AG04450 (cell line): ENCODE results near the gene ZGPAT. TPM values are rescaled to one million over a fixed set of nuclear protein-coding genes. Genes with fewer than 3 reads are reported as not detected.

ENCODE experiments used
- CTCF ChIA-PET: fragments of 300-600, 350-600 bp; formaldehyde crosslinking; extraction: SDS; loops from one replicate; lab custom pipeline; 2022; ENCODE audit warnings: antibody characterized with exemption, inconsistent platforms; lab: Charles Lee
- POLR2A ChIA-PET: fragments of 350-600 bp; formaldehyde crosslinking; extraction: SDS; loops from one replicate; lab custom pipeline; 2021; ENCODE audit warnings: antibody characterized with exemption, inconsistent platforms; lab: Yijun Ruan, JAX
- DNase-seq: peaks from one replicate; pipeline ENCODE4 v3.0.0-alpha.2; 2011; ENCODE audit warnings: low read depth, low spot score
- H3K27ac ChIP-seq: one replicate; pipeline ENCODE4 v1.5.1; 2012; ENCODE audit warnings: low read depth, low read length, control low read depth
- H3K27me3 ChIP-seq: one replicate; pipeline ENCODE4 v1.6.0; 2012; ENCODE audit warnings: low read length; ENCODE audit not compliant: control insufficient read depth, insufficient read depth
- H3K4me3 ChIP-seq: 2 replicates; pipeline ENCODE4 v1.5.1; 2011; ENCODE audit warnings: mild to moderate bottlenecking, low read depth, low read length, control low read depth
- H3K9me3 ChIP-seq: 2 replicates; pipeline ENCODE4 v1.5.1; 2012; ENCODE audit warnings: low read length; ENCODE audit not compliant: control insufficient read depth, insufficient read depth
- polyA plus RNA-seq: library from polyadenylated mRNA; depleted of rRNA; stranded (reverse); fragments of >200 nt; gene quantifications from 2 replicates; pipeline ENCODE4 v1.2.3, GENCODE V29; 2011
- TF ChIP-seq, protein P1 (sequence below): IDR thresholded peaks from 2 replicates; pipeline ENCODE4 v1.5.1; 2011; ENCODE audit warnings: low read depth, low read length, control low read depth, inconsistent platforms

The ZGPAT gene
- polyA plus RNA-seq, 1 experiment = 8.7 TPM

GRCh38 chr20:63752411-63753101, 44.7 kb downstream of the ZGPAT start:
- no peak for DNase-seq
- Histone ChIP-seq H3K27ac (no peak overlapping the region), H3K27me3 (no peaks in the 10 kb centered on the region), H3K4me3 (no peak overlapping the region), H3K9me3 (peaks cover 5% of the 10 kb centered on the region; the same call in 1 of the 2 replicates)
- ChIA-PET CTCF (interaction anchor here (0.6 kb wide), 1 partner anchor 13 kb away, joined by 4 read pairs; no protein-coding TSS in a partner anchor), POLR2A (no interaction called here)
- TF ChIP-seq, protein P1, sequence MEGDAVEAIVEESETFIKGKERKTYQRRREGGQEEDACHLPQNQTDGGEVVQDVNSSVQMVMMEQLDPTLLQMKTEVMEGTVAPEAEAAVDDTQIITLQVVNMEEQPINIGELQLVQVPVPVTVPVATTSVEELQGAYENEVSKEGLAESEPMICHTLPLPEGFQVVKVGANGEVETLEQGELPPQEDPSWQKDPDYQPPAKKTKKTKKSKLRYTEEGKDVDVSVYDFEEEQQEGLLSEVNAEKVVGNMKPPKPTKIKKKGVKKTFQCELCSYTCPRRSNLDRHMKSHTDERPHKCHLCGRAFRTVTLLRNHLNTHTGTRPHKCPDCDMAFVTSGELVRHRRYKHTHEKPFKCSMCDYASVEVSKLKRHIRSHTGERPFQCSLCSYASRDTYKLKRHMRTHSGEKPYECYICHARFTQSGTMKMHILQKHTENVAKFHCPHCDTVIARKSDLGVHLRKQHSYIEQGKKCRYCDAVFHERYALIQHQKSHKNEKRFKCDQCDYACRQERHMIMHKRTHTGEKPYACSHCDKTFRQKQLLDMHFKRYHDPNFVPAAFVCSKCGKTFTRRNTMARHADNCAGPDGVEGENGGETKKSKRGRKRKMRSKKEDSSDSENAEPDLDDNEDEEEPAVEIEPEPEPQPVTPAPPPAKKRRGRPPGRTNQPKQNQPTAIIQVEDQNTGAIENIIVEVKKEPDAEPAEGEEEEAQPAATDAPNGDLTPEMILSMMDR = no peak

DNA sequence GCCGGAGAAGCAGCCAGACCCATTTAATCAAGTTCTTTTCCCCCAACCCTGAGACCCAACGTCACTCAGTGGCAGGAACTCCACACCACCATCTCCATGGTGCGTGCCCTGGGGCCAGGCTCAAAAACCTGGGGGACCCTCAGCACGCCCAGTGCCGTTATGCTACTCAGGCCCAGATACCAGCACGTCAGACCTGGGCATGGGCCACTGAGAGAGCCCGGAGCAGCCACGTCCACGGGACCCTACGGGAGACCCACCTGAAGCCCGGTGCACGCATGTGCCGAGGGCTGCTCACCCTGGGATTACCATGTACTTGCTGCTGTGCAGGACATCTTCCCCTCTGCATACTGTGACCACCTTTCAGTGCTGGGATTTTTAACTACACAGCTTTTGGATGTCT, 45.5 kb downstream of the ZGPAT start:
- ChIA-PET POLR2A (interaction anchor here (1.6 kb wide), 1 partner anchor 112 kb away, joined by 5 read pairs; the partner anchor contains the start of gene TPD52L2), CTCF (no interaction called here)
- DNase-seq = no peak
- no peaks in the 10 kb centered on the region for H3K27me3 ChIP-seq
- TF ChIP-seq, protein P1 = no peak
- no peak overlapping the region for H3K27ac ChIP-seq
- H3K4me3 ChIP-seq = no peak overlapping the region
- peaks cover 5% of the 10 kb centered on the region; the same call in 1 of the 2 replicates for H3K9me3 ChIP-seq

DNA sequence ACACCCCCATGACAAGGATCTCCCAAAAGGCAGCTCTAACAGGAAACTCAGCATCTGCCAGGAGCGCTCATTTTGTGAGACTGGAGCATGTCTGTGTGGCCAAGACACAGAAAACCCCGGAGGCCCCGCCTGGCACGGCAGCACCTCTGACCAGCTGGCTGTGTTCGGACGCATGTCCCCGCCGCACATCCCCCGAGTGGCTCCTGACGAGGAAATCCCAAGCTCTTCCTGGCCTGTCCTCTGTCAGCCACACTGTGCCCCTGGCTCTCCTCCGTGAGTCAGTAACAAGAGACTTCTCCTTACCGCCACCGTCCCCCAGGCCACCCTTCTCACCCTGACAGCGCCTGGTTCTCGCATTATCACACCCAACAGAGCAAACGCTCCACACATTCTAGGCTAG, 46.2 kb downstream of the ZGPAT start:
- Histone ChIP-seq H3K9me3 (peaks cover 5% of the 10 kb centered on the region; the same call in 1 of the 2 replicates), H3K4me3 (no peak overlapping the region), H3K27ac (no peak overlapping the region), H3K27me3 (no peaks in the 10 kb centered on the region)
- CTCF ChIA-PET = no interaction called here
- POLR2A ChIA-PET = interaction anchor here (1.6 kb wide), 1 partner anchor 111 kb away, joined by 5 read pairs; the partner anchor contains the start of gene TPD52L2
- DNase-seq = no peak
- TF ChIP-seq, protein P1 = no peak

GRCh38 chr20:63755933-63756647, 48.3 kb downstream of the ZGPAT start:
- no peak for DNase-seq

More at GRCh38 chr20:63755933-63756647, 48.3 kb downstream of the ZGPAT start:
- ChIA-PET POLR2A (no interaction called here), CTCF (interaction anchor here (1.2 kb wide), 1 partner anchor 219 kb away, joined by 3 read pairs; the partner anchor contains the start of gene PTK6)
- H3K4me3 ChIP-seq = no peak overlapping the region
- H3K27me3 ChIP-seq = no peaks in the 10 kb centered on the region
- H3K9me3 ChIP-seq = peaks cover 5% of the 10 kb centered on the region; the same call in 1 of the 2 replicates
- TF ChIP-seq, protein P1 = no peak
- no peak overlapping the region for H3K27ac ChIP-seq
